Testis (tissue), 3 donors: ENCODE results near the gene COL12A1. TPM values are rescaled to one million over a fixed set of nuclear protein-coding genes. Genes with fewer than 3 reads are reported as not detected.

ENCODE experiments used
- DNase-seq: peaks from one replicate; pipeline ENCODE4 v3.0.0-alpha.2; 2019
- H3K27ac ChIP-seq, 2 donors: fragments of 200-600 bp; sonication (generic); one replicate each; pipeline ENCODE4 v1.5.1; 2019
- H3K27me3 ChIP-seq: fragments of 200-600 bp; sonication (generic); one replicate; pipeline ENCODE4 v1.5.1; 2019
- H3K36me3 ChIP-seq: fragments of 200-600 bp; sonication (generic); one replicate; pipeline ENCODE4 v1.5.1; 2017; ENCODE audit warnings: low read depth; ENCODE audit errors: missing control alignments
- H3K4me1 ChIP-seq: fragments of 200-600 bp; sonication (generic); one replicate; pipeline ENCODE4 v1.5.1; 2019
- H3K4me3 ChIP-seq, 2 donors: fragments of 200-600 bp; sonication (generic); one replicate each; pipeline ENCODE4 v1.5.1; 2017 to 2019
- H3K9me3 ChIP-seq: fragments of 200-600 bp; sonication (generic); one replicate; pipeline ENCODE4 v1.5.1; 2017
- POLR2A ChIP-seq: fragments of 450-650 bp; IDR thresholded peaks from one replicate; pipeline ENCODE4 v1.6.1; 2017; ENCODE audit warnings: antibody characterized with exemption, mild to moderate bottlenecking, moderate library complexity
- WGBS, 2 donors: methylation state at CpG; one replicate each; pipeline ENCODE4 v1.1.5; 2018; 5-methylcytosine and 5-hydroxymethylcytosine counted together
- intact Hi-C: fragments of 100-400 bp; cut with DNase I; formaldehyde crosslinking; loops from one replicate; pipeline ENCODE4 v1.15.1; 2023; ENCODE audit warnings: low total_unique reads
- polyA plus RNA-seq: library from polyadenylated mRNA; stranded (reverse); fragments of 350-450 nt; fragmentation: Illumina TruSeq; extraction: RNeasy Lipid Tissue Mini Kit (QIAGEN cat#74804); gene quantifications from one replicate; pipeline ENCODE4 v1.2.3, GENCODE V29; 2014; ENCODE audit warnings: low read depth, low replicate concordance; ENCODE audit not compliant: insufficient read depth
- total RNA-seq, 2 donors: library from RNA; depleted of rRNA; stranded (reverse); fragments of >200 nt; gene quantifications; one replicate each; pipeline ENCODE4 v1.2.3, GENCODE V29; 2016
- TF ChIP-seq, protein P1 (sequence below), 3 experiments: fragments of 450-650 bp in 2 of 3; fragments of 200-600 bp in 1 of 3; sonication (generic) in 1 of 3; IDR thresholded peaks; one replicate each; pipeline ENCODE4 v1.5.1; 2016 to 2019; ENCODE audit warnings: antibody characterized with exemption in 3 of 3, mild to moderate bottlenecking in 2 of 3, moderate library complexity in 1 of 3

The COL12A1 gene
- total and polyA plus RNA-seq, 3 donors from 2014 or later, result 11.4 to 27.3 (median 13.6) TPM

- DNase-seq, result no peak
- no peak overlapping the region for H3K27ac ChIP-seq
- H3K36me3 ChIP-seq, result no peaks in the 10 kb centered on the region
- WGBS, 2 donors, result 77 to 82% methylated on average over 6 of the region's 6 CpGs
- TF ChIP-seq POLR2A, result no peak
- TF ChIP-seq, protein P1, sequence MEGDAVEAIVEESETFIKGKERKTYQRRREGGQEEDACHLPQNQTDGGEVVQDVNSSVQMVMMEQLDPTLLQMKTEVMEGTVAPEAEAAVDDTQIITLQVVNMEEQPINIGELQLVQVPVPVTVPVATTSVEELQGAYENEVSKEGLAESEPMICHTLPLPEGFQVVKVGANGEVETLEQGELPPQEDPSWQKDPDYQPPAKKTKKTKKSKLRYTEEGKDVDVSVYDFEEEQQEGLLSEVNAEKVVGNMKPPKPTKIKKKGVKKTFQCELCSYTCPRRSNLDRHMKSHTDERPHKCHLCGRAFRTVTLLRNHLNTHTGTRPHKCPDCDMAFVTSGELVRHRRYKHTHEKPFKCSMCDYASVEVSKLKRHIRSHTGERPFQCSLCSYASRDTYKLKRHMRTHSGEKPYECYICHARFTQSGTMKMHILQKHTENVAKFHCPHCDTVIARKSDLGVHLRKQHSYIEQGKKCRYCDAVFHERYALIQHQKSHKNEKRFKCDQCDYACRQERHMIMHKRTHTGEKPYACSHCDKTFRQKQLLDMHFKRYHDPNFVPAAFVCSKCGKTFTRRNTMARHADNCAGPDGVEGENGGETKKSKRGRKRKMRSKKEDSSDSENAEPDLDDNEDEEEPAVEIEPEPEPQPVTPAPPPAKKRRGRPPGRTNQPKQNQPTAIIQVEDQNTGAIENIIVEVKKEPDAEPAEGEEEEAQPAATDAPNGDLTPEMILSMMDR (IDR thresholded peaks at IDR 0.05), result no peak
- H3K4me3 ChIP-seq, result no peak overlapping the region
- H3K27me3 ChIP-seq, result no peaks in the 10 kb centered on the region
- no peaks in the 10 kb centered on the region for H3K9me3 ChIP-seq
- intact Hi-C loops, result no loop called here
- no peaks in the 10 kb centered on the region for H3K4me1 ChIP-seq
These were observed 55.0 kb downstream of the COL12A1 start for GRCh38 chr6:75150685-75151412.

DNA sequence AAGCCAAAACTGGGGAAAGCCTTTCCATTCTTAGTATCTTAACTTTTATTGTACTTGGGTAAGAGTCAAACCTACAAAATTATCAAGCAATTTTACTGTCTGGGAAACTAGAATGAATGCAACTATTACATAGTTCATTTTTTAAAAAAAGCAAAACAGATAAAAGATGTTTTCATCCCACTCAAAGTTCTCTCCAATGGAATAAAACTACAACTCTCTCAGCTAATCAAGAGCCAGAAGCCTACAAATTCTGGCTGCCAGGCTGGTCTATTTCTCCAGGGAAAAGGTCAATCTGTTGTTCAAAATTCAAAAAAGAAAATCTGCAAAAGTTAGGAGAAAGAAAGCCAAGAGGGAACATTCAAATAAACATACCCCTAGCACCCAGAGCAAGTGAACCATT, 56.2 kb downstream of the COL12A1 start:
- no peak for TF ChIP-seq POLR2A
- TF ChIP-seq, protein P1 (IDR thresholded peaks at IDR 0.05), result no peak
- H3K36me3 ChIP-seq, result no peaks in the 10 kb centered on the region
- H3K27ac ChIP-seq, result no peak overlapping the region
- H3K4me1 ChIP-seq, result no peaks in the 10 kb centered on the region
- intact Hi-C loops, result no loop called here
- DNase-seq, result no peak
- H3K27me3 ChIP-seq, result no peaks in the 10 kb centered on the region
- no peaks in the 10 kb centered on the region for H3K9me3 ChIP-seq
- no peak overlapping the region for H3K4me3 ChIP-seq

DNA sequence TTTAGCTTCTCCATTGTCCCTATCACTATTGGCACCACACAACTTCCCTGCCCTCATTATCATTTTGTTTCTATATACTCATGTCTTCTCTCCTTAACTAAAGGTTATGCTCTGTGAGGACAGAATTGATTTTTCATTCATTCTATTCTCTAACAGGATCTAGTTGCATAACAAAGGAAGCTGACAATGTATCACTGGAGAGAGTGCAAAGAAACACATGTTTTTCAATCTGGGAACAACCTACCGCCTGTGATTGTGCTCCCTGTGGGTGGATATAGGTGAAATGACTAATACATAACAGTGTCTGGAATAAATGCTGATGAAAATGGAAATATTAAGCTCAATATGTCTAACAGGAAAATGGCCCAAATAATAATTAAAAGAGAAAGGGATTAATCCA, 56.6 kb downstream of the COL12A1 start:
- H3K9me3 ChIP-seq, result no peaks in the 10 kb centered on the region
- intact Hi-C loops, result no loop called here
- DNase-seq, result no peak
- no peak overlapping the region for H3K4me3 ChIP-seq
- H3K4me1 ChIP-seq, result no peaks in the 10 kb centered on the region
- TF ChIP-seq, protein P1 (IDR thresholded peaks at IDR 0.05), result no peak
- TF ChIP-seq POLR2A, result no peak
- H3K27me3 ChIP-seq, result no peaks in the 10 kb centered on the region
- 48 to 62% methylated on average over 1 of the region's 1 CpG for WGBS, 2 donors
- no peak overlapping the region for H3K27ac ChIP-seq
- H3K36me3 ChIP-seq, result no peaks in the 10 kb centered on the region

DNA sequence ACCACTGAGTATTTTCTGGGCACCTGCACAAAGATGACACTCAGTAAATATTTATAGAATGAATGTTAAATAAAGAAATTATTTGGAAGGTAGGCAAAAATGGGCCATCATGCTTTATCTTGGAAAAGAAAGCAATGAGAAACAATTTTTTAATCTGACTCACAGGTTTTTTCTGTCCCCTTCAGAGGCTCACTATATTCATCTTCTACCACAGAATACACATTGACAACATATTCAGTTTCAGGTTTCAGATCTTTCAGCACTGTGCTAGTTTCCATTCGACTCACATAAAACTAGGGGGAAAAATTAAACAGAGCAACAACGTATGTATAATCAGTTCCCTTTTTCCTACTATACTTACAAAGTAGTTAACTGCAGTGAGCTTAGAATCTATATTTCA, 58.3 kb downstream of the COL12A1 start:
- no peak for TF ChIP-seq POLR2A
- TF ChIP-seq, protein P1 (IDR thresholded peaks at IDR 0.05), result no peak
- intact Hi-C loops, result no loop called here
- Histone ChIP-seq H3K27me3 (no peaks in the 10 kb centered on the region), H3K4me1 (no peaks in the 10 kb centered on the region), H3K36me3 (no peaks in the 10 kb centered on the region), H3K9me3 (no peaks in the 10 kb centered on the region), H3K4me3 (no peak overlapping the region), H3K27ac (no peak overlapping the region)
- 84 to 89% methylated on average over 2 of the region's 2 CpGs for WGBS, 2 donors
- no peak for DNase-seq

GRCh38 chr6:75145976-75146375, 59.9 kb downstream of the COL12A1 start:
- Histone ChIP-seq H3K4me1 (no peaks in the 10 kb centered on the region), H3K36me3 (no peaks in the 10 kb centered on the region), H3K4me3 (no peak overlapping the region), H3K9me3 (no peaks in the 10 kb centered on the region), H3K27ac (no peak overlapping the region), H3K27me3 (no peaks in the 10 kb centered on the region)
- DNase-seq, result no peak
- TF ChIP-seq, protein P1 (IDR thresholded peaks at IDR 0.05), result no peak
- TF ChIP-seq POLR2A, result no peak
- intact Hi-C loops, result no loop called here
- 94 to 95% methylated on average over 1 of the region's 1 CpG for WGBS, 2 donors
